GM19324 (cell line): ENCODE data around the gene BZW2.

Experiments
- ATAC-seq: cut with Tn5 transposase; IDR thresholded peaks from one replicate; pipeline ENCODE4 v1.9.1; 2021; ENCODE audit warnings: mild to moderate bottlenecking, moderate library complexity; ENCODE audit not compliant: unreplicated experiment, low FRiP score

The BZW2 gene

GRCh38 chr7:16711730-16712129 is 65.7 kb downstream of the BZW2 start:
- no peak for ATAC-seq

DNA sequence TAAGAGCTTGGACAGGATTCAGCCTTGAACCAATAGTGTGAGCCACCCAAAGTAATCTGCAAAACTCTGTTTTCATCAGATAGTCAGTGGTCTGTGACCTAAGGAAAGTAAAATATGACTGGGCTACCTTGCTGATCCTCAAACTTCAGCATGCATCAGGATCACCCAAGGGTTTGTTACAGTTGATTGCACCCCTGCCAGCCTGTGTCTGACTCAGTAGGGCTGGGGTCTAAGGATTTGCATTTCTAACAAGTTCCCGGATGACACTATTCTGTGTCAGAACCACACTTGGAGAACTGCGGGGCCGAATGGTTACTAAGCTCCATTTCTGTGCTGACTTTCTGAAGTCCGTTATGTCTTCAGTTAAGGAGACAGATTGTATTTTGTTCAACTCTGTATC is 66.9 kb downstream of the BZW2 start:
- ATAC-seq: no peak

- no peak for ATAC-seq
Measured at GRCh38 chr7:16715928-16716327, 69.9 kb downstream of the BZW2 start.

- no peak for ATAC-seq
Measured at GRCh38 chr7:16718111-16718656, 72.2 kb downstream of the BZW2 start.

DNA sequence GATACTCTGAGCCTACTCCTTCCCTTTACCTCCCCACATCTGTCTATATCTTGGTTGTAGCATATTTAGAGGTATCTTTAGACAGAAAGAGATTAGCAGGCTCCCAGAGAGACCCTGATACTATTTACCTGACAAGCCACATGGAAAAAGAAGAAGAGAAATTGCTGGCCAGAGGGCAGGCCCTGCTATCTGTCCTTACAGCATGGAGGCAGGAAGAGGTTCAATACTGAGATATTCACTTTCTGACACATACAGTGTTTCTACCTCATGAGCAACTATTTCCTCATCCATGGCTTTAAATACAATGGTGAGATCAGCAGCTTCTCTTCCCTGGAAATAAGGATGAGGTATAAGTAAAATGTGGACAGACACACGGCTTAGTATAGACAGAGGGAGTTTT is 73.7 kb downstream of the BZW2 start:
- no peak for ATAC-seq

DNA sequence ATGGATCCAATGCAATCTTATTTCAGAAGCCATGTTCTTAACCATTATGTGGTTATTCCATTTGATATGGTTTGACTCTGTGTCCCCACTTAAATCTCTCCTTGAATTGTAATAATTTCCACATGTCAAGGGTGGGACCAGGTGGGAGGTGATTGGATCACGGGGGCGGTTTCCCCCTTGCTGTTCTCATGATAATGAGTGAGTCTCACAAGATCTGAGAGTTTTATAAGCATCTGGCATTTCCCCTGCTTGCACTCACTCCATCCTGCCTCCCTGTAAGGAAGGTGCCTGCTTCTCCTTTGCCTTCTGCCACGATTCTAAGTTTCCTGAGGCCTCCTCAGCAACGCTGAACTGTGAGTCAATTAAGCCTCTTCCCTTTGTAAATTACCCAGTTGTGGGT is 75.6 kb downstream of the BZW2 start:
- no peak for ATAC-seq

GRCh38 chr7:16724344-16724743 is 78.4 kb downstream of the BZW2 start:
- ATAC-seq: no peak

- no peak for ATAC-seq
Measured at GRCh38 chr7:16726189-16726588, 80.2 kb downstream of the BZW2 start.

DNA sequence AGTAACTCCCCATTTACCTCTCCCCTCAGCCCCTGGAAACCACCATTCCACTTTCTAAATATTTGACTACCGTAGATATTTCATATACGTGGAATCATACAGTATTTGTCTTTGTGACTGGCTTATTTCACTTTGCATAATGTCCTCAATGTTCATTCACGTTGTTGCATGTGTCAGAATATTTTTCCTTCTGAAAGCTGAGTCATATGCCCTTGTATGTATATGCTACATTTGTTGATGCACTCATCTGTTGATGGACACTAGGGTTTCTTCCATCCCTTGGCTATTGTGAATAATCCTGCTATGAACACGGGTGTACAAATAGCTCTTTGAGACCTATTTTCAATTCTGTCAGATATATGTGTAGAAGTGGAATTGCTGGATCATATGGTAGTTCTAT is 81.8 kb downstream of the BZW2 start:
- ATAC-seq: no peak

DNA sequence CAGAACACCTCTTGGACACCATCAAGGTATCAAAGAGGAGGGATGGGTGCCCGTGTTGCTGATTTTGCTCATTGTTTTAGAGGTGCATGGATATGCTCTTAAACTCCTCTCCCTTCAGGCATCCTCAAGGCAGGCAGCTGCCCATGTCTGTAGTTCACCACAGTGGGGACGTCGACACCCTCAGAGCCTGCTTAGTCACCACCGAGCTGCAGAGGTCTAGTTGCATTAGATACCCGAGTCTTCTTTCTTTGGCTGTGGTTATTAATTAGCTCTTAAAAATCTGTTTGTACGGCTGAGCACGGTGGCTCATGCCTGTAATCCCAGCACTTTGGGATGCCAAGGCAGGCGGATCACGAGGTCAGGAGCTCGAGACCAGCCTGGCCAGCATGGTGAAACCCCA is 82.8 kb downstream of the BZW2 start:
- ATAC-seq: no peak

DNA sequence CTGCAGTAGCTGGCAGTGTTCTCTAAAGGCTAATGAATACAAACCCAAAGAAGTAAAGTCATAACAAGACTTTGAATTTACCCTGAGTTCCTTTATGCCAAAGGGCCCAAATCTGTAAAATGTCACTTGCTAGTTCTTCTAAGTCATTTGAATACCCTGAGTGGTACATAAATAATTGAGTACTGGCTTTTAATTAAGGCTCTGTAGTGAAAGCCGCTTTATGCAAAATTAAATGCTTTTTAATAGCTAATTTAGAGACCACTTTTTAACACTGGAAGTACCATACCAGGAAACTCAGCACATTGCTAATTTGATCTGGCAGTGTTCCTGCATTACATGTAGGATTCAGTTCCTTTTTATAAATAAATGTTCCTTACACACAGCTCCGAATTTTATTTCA is 83.6 kb downstream of the BZW2 start:
- ATAC-seq: no peak

GRCh38 chr7:16730937-16731336 is 85.0 kb downstream of the BZW2 start:
- ATAC-seq: no peak

DNA sequence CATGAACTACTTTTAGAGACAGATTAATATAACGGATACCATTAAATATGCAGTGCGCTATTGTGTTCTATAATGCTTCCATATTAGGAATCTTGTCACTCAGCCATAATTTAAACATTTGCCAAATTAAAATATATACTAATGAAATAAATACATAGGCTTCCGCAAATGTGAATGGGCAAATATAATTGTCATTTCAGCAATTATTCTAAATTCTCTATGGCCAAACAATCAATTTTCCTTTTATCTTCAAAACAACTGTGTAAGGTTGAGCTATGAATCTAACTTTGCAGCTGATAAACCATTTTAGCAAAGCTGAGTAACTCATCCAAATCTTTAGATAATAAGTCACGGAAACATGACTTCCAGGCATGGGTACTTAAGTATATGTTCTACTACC is 86.8 kb downstream of the BZW2 start:
- ATAC-seq: no peak

GRCh38 chr7:16734148-16734726 is 88.3 kb downstream of the BZW2 start:
- no peak for ATAC-seq

- ATAC-seq: no peak
Measured at GRCh38 chr7:16735020-16735419, 89.0 kb downstream of the BZW2 start.

DNA sequence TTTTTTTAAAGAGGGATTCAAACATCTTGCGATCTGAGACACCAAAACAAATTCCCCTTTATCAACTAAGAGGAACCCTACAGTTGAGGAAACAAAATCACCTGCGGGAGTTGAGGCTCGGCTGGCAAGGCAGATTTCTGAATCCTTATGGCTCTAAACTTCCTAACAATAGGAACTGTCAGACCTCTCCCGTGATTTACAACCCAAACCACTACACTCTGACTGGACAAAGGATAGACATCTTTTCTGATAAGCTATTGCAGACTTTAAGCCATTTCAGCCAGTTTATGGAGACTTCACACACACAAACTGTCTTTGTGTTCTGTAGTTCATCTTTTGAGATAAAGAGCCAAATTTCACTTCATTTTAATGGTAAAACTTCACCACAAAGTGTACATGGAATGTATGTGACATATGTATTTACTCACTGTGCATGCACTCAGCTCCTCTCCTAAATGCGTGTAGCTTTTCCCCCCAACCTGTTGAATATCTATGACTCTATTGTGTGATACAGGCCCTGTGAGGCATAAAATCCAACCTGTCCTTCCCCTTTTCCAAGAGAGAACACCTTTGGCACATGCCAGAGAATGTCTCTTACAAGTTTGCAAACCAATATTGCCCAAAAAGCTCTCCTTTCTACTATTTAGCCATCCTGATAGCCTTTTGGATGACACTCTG is 92.2 kb downstream of the BZW2 start:
- ATAC-seq: no peak

DNA sequence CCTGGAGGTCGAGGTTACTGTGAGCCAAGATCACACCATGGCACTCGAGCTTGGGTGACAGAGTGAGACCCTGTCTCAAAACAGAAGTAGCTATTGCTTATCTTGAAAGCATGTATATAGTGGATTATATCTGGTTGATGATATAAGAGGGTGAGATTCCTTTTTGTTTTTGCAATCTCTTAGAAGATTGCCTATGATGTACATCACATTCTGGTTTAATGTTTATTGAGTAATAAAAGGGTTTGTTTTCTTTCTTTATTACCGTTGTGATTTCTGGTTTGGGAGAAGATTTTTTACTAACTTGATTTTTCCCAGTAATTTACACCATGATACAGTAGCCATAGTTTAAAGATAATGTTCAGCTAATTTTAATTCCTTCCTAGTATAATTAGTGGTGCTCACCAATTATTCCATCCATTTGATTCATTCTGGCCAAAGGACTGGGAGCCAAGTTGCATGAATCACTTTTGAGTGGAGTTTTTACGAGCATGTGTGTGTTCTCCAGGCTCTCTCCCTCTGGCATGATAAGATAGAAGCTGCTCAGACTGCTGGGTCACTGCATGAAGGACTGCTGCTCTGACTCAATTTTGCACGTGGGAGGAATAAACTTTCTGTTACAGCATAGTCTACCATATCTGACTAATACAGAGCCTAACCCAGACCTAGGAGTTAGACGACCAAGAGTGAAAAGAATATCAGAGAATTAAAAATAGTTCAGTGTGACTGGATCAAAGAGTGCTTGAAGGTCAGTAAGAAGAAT is 94.1 kb downstream of the BZW2 start:
- ATAC-seq: no peak

GRCh38 chr7:16740623-16740953 is 94.6 kb downstream of the BZW2 start:
- ATAC-seq: no peak

- ATAC-seq: no peak
Measured at GRCh38 chr7:16740996-16741395, 95.0 kb downstream of the BZW2 start.

- no peak for ATAC-seq
Measured at GRCh38 chr7:16741676-16742075, 95.7 kb downstream of the BZW2 start.

DNA sequence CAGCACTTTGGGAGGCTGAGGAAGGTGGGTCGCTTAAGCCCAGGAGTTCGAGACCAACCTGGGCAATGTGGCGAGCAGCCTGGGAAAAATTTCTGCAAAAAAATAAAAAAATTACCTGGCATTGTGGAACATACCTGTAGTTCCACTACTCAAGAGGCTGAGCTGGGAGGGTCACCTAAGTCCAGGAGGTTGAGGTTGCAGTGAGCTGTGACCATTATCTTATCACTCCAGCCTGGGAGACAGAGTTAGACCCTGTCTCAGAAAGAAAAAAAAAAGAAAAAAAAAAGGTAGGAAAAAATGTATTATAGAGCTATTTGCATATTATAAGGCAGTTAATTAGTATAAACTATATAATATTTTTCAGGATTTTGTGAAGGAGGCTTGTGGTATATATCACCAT is 96.6 kb downstream of the BZW2 start:
- no peak for ATAC-seq

GRCh38 chr7:16743236-16743635 is 97.3 kb downstream of the BZW2 start:
- ATAC-seq: no peak
